HUES6 (cell line): ENCODE results near the gene RET.

Source experiments
- H3K27ac ChIP-seq: 2 replicates; pipeline ENCODE4 v1.7.0; 2013; ENCODE audit warnings: low read depth, mild to moderate bottlenecking, low read length, inconsistent platforms
- H3K27me3 ChIP-seq: 2 replicates; pipeline ENCODE4 v1.6.1; 2013; ENCODE audit warnings: low read length; ENCODE audit not compliant: control insufficient read depth, insufficient read depth
- H3K36me3 ChIP-seq: 2 replicates; pipeline ENCODE4 v1.6.1; 2013; ENCODE audit warnings: low read length; ENCODE audit not compliant: control insufficient read depth, insufficient read depth
- H3K4me1 ChIP-seq: 2 replicates; pipeline ENCODE4 v1.6.1; 2013; ENCODE audit warnings: low read length; ENCODE audit not compliant: control insufficient read depth, insufficient read depth
- H3K4me3 ChIP-seq: 2 replicates; pipeline ENCODE4 v1.5.1; 2013; ENCODE audit warnings: low read depth, low read length
- H3K9ac ChIP-seq: one replicate; pipeline ENCODE4 v1.6.1; 2013; ENCODE audit warnings: mild to moderate bottlenecking, low read length
- H3K9me3 ChIP-seq: 2 replicates; pipeline ENCODE4 v1.6.1; 2013; ENCODE audit warnings: low read depth, low read length; ENCODE audit not compliant: control insufficient read depth, insufficient read depth

The RET gene

DNA sequence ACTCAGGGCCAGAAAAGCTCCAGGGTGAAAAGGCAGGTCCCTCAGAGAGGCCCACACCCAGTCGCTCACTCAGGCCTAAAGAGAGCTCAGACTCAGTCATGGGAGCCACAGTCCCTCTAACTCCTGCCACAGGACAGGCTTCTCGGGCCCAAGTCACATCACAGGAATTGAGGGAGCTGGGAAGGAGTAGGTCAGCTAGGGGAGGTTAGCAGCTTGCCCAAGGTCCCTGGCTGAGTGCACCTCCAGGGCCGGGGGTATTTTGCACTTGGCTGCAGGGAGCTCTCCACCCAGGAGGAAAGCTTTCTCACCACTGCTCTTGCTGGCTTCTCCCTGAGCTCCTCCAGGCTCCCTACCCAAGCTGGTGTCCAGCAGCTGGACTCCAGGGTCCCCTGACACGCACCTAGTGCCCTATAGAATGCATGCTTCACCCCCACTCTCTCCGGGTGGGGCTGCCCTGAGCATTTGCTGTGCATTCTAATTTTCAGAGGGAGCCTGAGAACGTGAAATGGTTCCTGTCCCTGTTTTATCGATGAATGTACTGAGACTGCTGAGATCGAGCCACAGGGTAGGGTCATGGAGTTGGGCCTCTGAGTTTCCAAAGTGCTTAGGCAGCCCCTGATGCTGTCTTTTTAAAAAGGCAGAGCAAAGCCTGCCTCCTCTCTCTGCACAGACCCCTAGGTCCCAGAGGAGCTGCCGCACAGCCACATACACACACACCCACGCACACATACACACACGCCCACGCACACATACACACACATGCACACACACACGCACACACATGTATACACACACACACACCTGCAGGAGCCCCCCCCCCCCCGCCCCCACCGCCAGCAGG is 37.9 kb upstream of the RET start:
- peaks cover 8% of the 10 kb centered on the region for H3K4me1 ChIP-seq
- no peak overlapping the region for H3K4me3 ChIP-seq
- no peaks in the 10 kb centered on the region; the same call in 1 of the 2 replicates for H3K9me3 ChIP-seq
- no peak overlapping the region for H3K9ac ChIP-seq
- H3K36me3 ChIP-seq: no peaks in the 10 kb centered on the region
- no peak overlapping the region for H3K27ac ChIP-seq
- no peaks in the 10 kb centered on the region for H3K27me3 ChIP-seq

DNA sequence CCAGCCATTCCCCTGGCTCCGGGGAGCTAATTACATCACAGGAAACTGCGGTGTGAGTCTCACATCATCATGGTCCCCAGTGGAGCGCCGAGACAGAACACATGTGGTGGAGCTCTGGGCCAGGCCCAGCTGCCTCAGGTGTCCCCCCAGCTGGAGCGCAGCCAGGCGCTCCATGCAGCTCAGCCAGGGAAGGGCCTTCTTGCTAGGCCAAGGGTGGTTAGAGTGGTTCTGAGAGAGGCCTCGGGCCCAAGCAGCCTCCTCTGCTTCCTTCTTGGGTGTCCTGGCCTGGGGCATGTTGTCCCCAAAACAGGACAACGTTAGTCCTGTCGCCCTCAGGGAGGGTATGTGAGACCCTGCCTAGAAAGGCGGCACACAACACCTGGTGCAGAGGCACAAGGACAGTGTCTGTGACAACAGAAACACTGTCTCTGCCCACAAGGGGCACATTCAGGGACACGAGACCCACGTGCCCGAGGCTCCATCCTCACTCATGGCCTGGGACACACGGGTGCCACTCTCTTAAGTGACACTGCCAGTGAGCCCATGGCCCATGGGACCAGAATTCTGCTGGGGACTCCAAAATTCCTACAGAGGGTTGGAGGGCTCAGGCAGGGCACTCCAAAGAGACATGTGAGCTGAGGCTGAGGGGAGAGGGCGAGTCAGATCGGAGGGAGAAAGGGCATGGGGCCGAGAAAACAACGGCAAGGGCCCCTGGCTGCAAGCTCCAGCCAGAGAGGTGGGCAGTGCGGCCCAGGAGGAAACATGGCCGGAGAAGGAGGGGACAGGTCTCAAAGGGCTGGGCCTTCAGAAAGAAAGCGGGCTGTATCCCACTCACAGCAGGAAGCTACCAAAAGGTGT is 37.0 kb upstream of the RET start:
- no peaks in the 10 kb centered on the region for H3K27me3 ChIP-seq
- H3K4me3 ChIP-seq: no peak overlapping the region
- H3K36me3 ChIP-seq: no peaks in the 10 kb centered on the region
- H3K9me3 ChIP-seq: no peaks in the 10 kb centered on the region; the same call in 1 of the 2 replicates
- no peak overlapping the region for H3K9ac ChIP-seq
- H3K27ac ChIP-seq: no peak overlapping the region
- peaks cover 17% of the 10 kb centered on the region for H3K4me1 ChIP-seq

DNA sequence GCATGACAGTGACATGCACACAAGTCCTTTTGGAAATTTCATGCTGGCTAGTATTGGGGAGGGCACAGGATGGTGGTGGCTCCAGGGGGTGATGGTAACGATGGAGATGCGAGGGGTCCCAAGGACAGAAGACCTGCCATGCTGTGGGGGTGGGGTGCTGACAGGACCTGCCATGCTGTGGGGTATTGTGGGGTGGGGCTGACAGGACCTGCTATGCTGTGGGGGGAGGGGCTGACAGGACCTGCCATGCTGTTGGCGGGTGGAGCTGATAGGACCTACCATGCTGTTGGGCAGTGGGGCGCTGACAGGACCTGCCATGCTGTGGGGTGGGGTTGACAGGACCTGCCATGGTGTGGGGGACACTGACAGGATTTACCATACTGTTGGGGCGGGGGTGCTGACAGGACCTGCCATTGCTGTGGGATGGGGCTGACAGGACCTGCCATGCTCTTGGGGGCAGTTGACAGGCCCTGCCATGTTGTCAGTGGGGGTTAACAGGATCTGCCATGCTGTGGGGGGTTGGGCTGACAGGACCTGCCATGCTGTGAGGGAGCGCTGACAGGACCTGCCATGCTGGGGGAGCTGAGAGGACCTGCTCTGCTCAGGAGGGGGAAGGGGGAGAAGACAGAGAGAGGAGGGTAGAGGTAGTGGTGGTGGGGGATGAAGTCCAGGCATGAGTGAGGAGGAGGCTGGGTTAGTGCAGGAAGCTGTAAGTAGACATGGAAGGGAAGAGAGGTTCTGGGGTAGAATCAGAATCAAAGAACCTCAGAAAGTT is 36.2 kb upstream of the RET start:
- H3K4me1 ChIP-seq: peaks cover 18% of the 10 kb centered on the region
- H3K9me3 ChIP-seq: no peaks in the 10 kb centered on the region
- no peaks in the 10 kb centered on the region for H3K27me3 ChIP-seq
- H3K27ac ChIP-seq: no peak overlapping the region
- H3K9ac ChIP-seq: no peak overlapping the region
- H3K36me3 ChIP-seq: no peaks in the 10 kb centered on the region
- no peak overlapping the region for H3K4me3 ChIP-seq

DNA sequence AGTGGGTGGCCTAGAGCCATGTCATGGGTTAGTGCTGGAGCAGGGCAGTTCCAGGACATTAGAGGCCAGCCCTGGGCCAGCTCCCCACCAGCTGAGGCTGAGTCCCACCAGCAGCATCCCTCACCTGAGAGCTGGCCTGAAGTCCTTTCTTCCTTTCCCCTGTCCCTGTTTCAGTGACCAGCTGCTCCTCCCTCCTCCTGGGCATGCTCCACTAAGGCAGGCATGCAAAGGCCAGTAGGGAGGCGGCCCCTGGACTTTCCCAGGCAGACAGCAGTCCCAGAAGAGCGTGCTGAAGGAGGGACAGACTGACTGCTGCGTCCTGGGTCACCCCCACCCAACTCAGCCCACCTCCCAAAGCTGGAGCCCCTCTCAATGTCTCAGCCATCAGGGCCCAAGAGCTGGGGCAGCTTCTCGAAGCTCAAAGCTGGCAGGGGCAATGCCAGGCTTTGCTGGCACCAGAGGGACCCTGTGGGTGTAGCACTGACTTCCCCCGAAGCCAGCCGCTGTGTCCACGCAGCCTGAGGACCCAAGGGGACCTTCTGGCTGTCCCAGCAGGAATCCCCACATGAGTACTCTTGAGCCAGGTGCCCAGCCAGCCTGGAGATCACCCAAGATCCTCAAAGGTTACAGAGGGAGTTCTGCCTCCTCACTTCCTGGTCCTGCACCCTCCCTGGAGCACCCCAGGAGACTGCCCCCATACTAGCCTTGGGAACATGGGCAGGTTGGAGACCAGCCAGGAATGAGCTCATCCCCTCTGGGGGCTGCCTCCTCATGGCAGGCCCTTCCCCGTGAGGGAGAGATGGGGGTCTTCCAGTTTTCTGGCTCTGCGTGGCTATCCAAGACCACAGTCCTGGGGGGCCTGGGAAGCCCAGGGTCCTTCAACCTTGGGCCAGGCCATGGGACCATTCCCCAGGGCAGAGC is 35.2 kb upstream of the RET start:
- Histone ChIP-seq H3K4me1 (peaks cover 21% of the 10 kb centered on the region), H3K9ac (no peak overlapping the region), H3K27me3 (no peaks in the 10 kb centered on the region), H3K27ac (no peak overlapping the region), H3K36me3 (no peaks in the 10 kb centered on the region), H3K9me3 (no peaks in the 10 kb centered on the region), H3K4me3 (no peak overlapping the region)

- Histone ChIP-seq H3K36me3 (no peaks in the 10 kb centered on the region), H3K27me3 (no peaks in the 10 kb centered on the region), H3K4me1 (peaks cover 21% of the 10 kb centered on the region), H3K27ac (no peak overlapping the region), H3K9ac (no peak overlapping the region), H3K4me3 (no peak overlapping the region), H3K9me3 (no peaks in the 10 kb centered on the region)
Measured at GRCh38 chr10:43042503-43043341, 34.1 kb upstream of the RET start.

- H3K4me3 ChIP-seq: no peak overlapping the region
- no peaks in the 10 kb centered on the region for H3K27me3 ChIP-seq
- no peaks in the 10 kb centered on the region for H3K36me3 ChIP-seq
- H3K27ac ChIP-seq: no peak overlapping the region
- H3K9ac ChIP-seq: no peak overlapping the region
- no peaks in the 10 kb centered on the region for H3K9me3 ChIP-seq
- H3K4me1 ChIP-seq: peaks cover 21% of the 10 kb centered on the region
Measured at GRCh38 chr10:43043342-43043772, 33.5 kb upstream of the RET start.

- Histone ChIP-seq H3K4me3 (no peak overlapping the region), H3K9me3 (no peaks in the 10 kb centered on the region), H3K27me3 (no peaks in the 10 kb centered on the region), H3K9ac (no peak overlapping the region), H3K36me3 (no peaks in the 10 kb centered on the region), H3K4me1 (peaks cover 21% of the 10 kb centered on the region), H3K27ac (no peak overlapping the region)
Measured at GRCh38 chr10:43043773-43044447, 33.0 kb upstream of the RET start.

DNA sequence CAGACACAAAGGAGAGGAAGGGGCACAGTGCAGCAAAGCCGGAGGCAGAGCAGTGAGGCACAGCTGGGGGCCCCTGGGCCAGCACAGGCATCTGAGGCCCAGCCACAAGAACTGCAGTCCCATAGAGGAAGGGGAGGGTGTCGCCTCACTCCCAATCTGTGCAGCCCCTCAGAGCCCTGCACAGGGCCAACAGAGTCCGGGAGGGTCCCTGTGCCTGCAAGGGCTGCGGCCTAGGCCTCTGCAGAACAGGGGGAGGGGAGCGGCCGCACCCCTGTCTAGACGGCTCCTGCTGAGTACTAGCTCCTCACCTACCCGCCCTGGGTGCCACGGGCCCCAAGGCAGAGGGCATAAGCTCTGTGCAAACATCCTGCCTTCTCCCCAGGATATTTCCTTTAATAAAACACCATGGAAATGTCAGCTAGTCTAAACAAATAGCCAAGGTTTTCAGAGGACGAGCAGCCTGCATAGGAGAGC is 32.4 kb upstream of the RET start:
- no peak overlapping the region for H3K27ac ChIP-seq
- no peaks in the 10 kb centered on the region for H3K27me3 ChIP-seq
- H3K4me3 ChIP-seq: no peak overlapping the region
- no peaks in the 10 kb centered on the region for H3K36me3 ChIP-seq
- H3K9ac ChIP-seq: no peak overlapping the region
- H3K9me3 ChIP-seq: no peaks in the 10 kb centered on the region
- H3K4me1 ChIP-seq: peaks cover 26% of the 10 kb centered on the region

GRCh38 chr10:43044961-43045621 is 31.8 kb upstream of the RET start:
- no peak overlapping the region for H3K9ac ChIP-seq
- no peaks in the 10 kb centered on the region for H3K27me3 ChIP-seq
- no peaks in the 10 kb centered on the region for H3K9me3 ChIP-seq
- peaks cover 27% of the 10 kb centered on the region for H3K4me1 ChIP-seq
- H3K27ac ChIP-seq: no peak overlapping the region
- H3K4me3 ChIP-seq: no peak overlapping the region
- no peaks in the 10 kb centered on the region for H3K36me3 ChIP-seq
